SK-N-MC (cell line): ENCODE data around the gene GPR21.

Source experiments
- DNase-seq: peaks from one replicate; pipeline ENCODE4 v3.0.0-alpha.2; 2011; ENCODE audit warnings: low read depth, low spot score
- H3K27ac ChIP-seq: fragments of 200-600 bp; sonication (generic); 2 replicates; pipeline ENCODE4 v1.5.1; 2016; ENCODE audit warnings: mixed run types
- H3K36me3 ChIP-seq: fragments of 200-600 bp; sonication (generic); 2 replicates; pipeline ENCODE4 v1.6.1; 2017; ENCODE audit warnings: antibody characterized with exemption, low read length, mixed read lengths; ENCODE audit not compliant: insufficient read depth
- H3K4me3 ChIP-seq: fragments of 200-600 bp; sonication (generic); 2 replicates; pipeline ENCODE4 v1.5.1; 2016
- H3K9ac ChIP-seq: fragments of 200-600 bp; sonication (generic); 2 replicates; pipeline ENCODE4 v1.8.0; 2017; ENCODE audit warnings: mixed run types, mixed read lengths; ENCODE audit not compliant: insufficient read length
- H3K9me3 ChIP-seq: fragments of 200-600 bp; sonication (generic); 2 replicates; pipeline ENCODE4 v1.6.1; 2017; ENCODE audit warnings: low read depth, mild to moderate bottlenecking, antibody characterized with exemption, low read length, moderate library complexity, mixed read lengths
- EZH2 ChIP-seq: fragments of 200-600 bp; sonication (generic); IDR thresholded peaks from one replicate; pipeline ENCODE4 v1.6.1; 2017; ENCODE audit warnings: antibody characterized with exemption
- FOXP2 ChIP-seq: optimal IDR thresholded peaks from 2 replicates; pipeline ENCODE3; 2011; ENCODE audit warnings: mild to moderate bottlenecking, moderate library complexity; ENCODE audit not compliant: insufficient read depth; ENCODE audit errors: extremely low read length, control extremely low read depth
- POLR2AphosphoS5 ChIP-seq: IDR thresholded peaks from 2 replicates; pipeline ENCODE4 v1.6.1; 2012; ENCODE audit warnings: mild to moderate bottlenecking, low read depth, low read length, borderline replicate concordance

The GPR21 gene

GRCh38 chr9:123020796-123021195 lies 12.7 kb upstream of the GPR21 start:
- Histone ChIP-seq H3K9me3 (no peaks in the 10 kb centered on the region), H3K9ac (no peak overlapping the region), H3K4me3 (no peak overlapping the region), H3K27ac (peak overlapping the region; percentile 65), H3K36me3 (peaks cover 60% of the 10 kb centered on the region)
- TF ChIP-seq FOXP2 = no peak
- no peak for TF ChIP-seq EZH2
- TF ChIP-seq POLR2AphosphoS5 = no peak
- no peak for DNase-seq

GRCh38 chr9:123026425-123026824 lies 7.0 kb upstream of the GPR21 start:
- Histone ChIP-seq H3K36me3 (peaks cover 35% of the 10 kb centered on the region), H3K9ac (no peak overlapping the region), H3K27ac (no peak overlapping the region), H3K9me3 (no peaks in the 10 kb centered on the region), H3K4me3 (no peak overlapping the region)
- DNase-seq = no peak
- no peak for TF ChIP-seq FOXP2
- no peak for TF ChIP-seq EZH2
- no peak for TF ChIP-seq POLR2AphosphoS5

GRCh38 chr9:123027517-123027916 lies 6.0 kb upstream of the GPR21 start:
- peaks cover 26% of the 10 kb centered on the region for H3K36me3 ChIP-seq
- no peak overlapping the region for H3K4me3 ChIP-seq
- no peaks in the 10 kb centered on the region for H3K9me3 ChIP-seq
- TF ChIP-seq FOXP2 = no peak
- no peak for TF ChIP-seq EZH2
- no peak for TF ChIP-seq POLR2AphosphoS5
- peak overlapping the region; percentile 35; the same call in 1 of the 2 replicates for H3K27ac ChIP-seq
- no peak for DNase-seq
- no peak overlapping the region for H3K9ac ChIP-seq

- no peak for TF ChIP-seq POLR2AphosphoS5
- TF ChIP-seq FOXP2 = no peak
- no peak for TF ChIP-seq EZH2
- Histone ChIP-seq H3K36me3 (peaks cover 22% of the 10 kb centered on the region), H3K27ac (peak overlapping the region; percentile 35; the same call in 1 of the 2 replicates), H3K9ac (no peak overlapping the region), H3K9me3 (no peaks in the 10 kb centered on the region), H3K4me3 (no peak overlapping the region)
- DNase-seq = no peak
Measured at GRCh38 chr9:123028136-123028535, 5.3 kb upstream of the GPR21 start.

GRCh38 chr9:123028973-123029372 lies 4.5 kb upstream of the GPR21 start:
- no peak for TF ChIP-seq FOXP2
- TF ChIP-seq EZH2 = no peak
- no peak for TF ChIP-seq POLR2AphosphoS5
- Histone ChIP-seq H3K36me3 (peaks cover 22% of the 10 kb centered on the region), H3K4me3 (no peak overlapping the region), H3K9me3 (no peaks in the 10 kb centered on the region), H3K9ac (no peak overlapping the region), H3K27ac (no peak overlapping the region)
- DNase-seq = no peak

GRCh38 chr9:123031963-123032362 lies 1.5 kb upstream of the GPR21 start:
- Histone ChIP-seq H3K27ac (peak overlapping the region; percentile 37), H3K9me3 (no peaks in the 10 kb centered on the region), H3K4me3 (no peak overlapping the region), H3K9ac (no peak overlapping the region), H3K36me3 (peaks cover 36% of the 10 kb centered on the region)
- no peak for DNase-seq
- no peak for TF ChIP-seq POLR2AphosphoS5
- no peak for TF ChIP-seq FOXP2
- TF ChIP-seq EZH2 = no peak

- Histone ChIP-seq H3K9ac (no peak overlapping the region), H3K4me3 (peak overlapping the region; percentile 25; the same call in 1 of the 2 replicates), H3K9me3 (no peaks in the 10 kb centered on the region), H3K36me3 (peaks cover 41% of the 10 kb centered on the region), H3K27ac (peak overlapping the region; percentile 37; the same call in 1 of the 2 replicates)
- no peak for DNase-seq
- TF ChIP-seq FOXP2 = no peak
- no peak for TF ChIP-seq EZH2
- no peak for TF ChIP-seq POLR2AphosphoS5
Measured at GRCh38 chr9:123033864-123034601, 566 bp downstream of the GPR21 start.

GRCh38 chr9:123034881-123035510 lies 1.5 kb downstream of the GPR21 start:
- no peak overlapping the region for H3K4me3 ChIP-seq
- no peak for DNase-seq
- H3K36me3 ChIP-seq = peaks cover 38% of the 10 kb centered on the region
- 0 out of 2 replicates have a peak overlapping the region, but pooled peaks have one; percentile 69 for H3K27ac ChIP-seq
- H3K9ac ChIP-seq = no peak overlapping the region
- no peaks in the 10 kb centered on the region for H3K9me3 ChIP-seq
- TF ChIP-seq EZH2 (no peak), FOXP2 (no peak), POLR2AphosphoS5 (no peak)
